AG20443 (cell line): Measurements from ENCODE around the gene PFKP.

Experiments
- DNase-seq: peaks from one replicate; pipeline ENCODE4 v3.0.0; 2012; ENCODE audit warnings: low spot score, mixed read lengths

The PFKP gene

DNA sequence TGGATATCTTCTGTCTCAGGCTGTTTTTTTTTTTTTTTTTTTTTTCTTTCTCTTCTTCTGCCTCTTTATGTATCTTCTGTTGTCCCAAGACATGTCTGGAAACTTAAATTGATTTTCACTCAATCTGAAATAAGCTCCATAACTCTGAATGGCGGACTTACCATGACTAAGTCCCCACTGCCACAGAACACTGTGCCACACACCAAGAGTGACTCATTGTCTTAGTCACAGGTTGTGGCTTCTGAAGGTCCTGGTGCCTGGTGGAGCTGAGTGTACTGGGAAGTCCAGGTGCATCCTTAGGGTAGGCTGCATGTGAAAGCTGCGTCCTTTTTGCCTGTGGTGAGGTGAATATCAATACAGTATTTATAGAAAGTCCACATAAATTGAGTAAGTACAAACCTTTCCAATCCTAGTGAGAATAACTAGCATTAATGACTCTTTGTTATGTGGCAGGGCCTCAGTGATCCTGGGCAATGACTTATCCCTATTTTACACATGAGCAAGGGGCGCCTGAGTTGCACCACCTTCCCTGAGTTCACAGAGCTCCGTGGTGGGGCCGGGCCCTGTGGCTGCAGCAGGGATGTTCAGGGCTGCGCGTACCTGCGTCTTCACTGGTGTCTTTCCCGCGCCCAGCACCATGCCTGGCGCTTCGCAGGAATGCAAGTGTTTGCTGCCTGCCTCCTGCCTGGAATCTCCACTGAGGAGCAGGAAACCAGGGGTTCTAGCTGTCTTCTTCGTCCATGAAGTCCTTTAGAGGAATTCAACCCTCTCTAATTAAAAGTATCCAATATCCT, 4.3 kb downstream of the PFKP start:
- peak; percentile 64 for DNase-seq

- DNase-seq = no peak
Measured at GRCh38 chr10:3072641-3073360, 5.5 kb downstream of the PFKP start.

- no peak for DNase-seq
Measured at GRCh38 chr10:3074145-3074665, 6.9 kb downstream of the PFKP start.

DNA sequence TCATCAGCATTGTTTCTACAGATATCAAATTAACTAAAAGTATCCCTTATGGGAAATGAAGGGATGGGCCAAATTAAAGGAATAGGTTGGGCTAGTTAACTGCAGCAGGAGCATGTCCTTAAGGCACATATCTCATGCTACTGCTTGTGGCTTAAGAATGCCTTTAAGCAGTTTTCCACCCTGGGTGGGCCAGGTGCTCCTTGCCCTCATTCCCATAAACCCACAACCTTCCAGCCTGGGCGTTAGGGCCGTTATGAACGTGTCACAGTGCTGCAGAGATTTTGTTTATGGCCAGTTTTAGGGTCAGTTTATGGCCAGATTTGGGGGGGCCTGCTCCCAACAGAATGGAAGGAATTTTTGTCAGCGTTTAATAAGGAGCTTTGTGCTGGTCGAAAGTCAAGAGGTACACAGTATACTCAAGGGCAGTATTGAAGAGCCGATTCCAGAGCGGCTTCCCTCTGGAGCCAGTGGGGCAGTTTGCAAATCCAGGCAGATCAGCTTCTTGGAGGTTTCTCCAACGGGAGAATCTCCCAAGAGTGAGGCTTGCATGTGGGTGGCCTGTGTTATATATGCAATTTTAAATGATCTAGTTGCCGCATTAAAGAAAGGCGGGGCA, 7.7 kb downstream of the PFKP start:
- no peak for DNase-seq

DNA sequence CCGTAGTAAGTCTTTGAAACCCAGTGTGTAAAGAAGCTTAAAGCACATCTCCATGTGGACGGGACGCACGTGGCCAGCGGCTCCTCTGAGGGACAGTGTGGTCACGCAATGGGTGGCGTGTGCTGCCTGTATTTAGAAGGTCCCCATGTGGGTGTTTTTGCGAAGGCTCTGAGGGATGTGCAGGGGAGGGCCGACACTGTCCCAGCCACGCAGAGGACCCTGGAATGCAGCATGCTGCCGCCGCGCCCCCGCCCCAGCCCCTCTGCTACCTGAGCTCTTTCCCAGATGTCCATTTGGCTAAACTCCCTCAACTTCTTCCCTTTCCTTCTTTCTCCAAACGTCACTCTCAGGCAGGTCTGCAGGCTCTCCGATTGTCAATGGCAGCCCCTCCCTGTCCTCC, 8.8 kb downstream of the PFKP start:
- no peak for DNase-seq

- no peak for DNase-seq
Measured at GRCh38 chr10:3077509-3077908, 10.2 kb downstream of the PFKP start.

DNA sequence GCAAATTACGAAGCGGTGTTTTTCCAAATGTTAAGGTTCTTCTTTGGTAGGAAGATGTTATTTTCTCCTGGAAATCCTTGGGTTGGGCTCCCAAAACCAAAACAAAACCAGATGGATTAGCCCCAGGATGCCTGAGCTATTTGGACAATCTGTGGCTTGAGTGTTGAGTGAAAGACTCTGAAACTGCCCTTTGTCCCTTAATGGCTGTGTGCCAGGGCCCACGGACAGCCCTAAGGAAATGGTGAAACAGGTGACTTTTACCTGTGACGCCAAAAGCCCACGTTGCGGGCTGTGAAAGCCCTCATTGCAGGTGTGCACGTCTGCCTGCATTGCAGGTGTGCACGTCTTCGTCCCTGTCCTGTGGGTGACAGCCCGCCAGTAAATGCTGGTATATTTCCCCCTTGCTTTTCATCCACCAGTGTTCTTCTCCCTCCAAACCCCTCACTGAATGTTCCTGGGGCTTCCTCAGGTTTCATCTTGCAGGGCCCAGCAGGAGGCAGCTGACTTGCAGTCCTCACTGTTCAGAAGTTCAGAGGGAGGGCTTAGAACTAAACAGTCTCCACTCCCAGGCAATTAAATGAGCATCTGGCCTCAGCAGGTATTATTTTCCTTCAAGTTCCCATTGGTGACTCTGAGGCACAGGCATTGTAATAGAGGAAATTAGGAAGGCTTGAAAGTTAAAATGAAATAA, 10.7 kb downstream of the PFKP start:
- DNase-seq = no peak

DNA sequence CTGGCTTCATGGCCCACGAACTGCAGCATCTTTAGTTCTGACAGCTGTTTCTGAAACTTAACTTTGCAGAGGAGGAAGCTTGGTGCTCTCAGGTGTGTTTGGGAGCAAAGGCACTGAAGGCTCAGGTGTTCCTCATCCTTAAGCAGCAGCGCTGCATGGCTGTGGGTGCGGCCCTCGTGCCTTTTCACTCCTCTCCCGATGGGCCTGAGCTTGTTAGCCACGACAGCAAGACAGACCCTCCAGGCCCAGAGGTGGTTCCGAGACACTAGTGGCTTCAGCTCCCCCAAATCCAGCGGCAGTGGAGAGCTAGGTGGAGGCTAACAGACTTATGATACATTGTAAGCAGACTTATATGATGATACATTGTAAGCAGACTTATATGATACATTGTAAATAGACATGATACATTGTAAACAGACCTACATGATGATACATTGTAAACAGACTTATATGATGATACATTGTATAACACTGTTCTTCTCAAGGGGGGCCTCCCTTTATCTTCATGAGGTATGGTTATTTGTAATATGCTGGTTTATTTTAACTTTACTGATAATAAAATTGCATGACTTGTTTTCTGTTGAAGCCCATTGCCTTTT, 14.1 kb downstream of the PFKP start:
- no peak for DNase-seq

DNA sequence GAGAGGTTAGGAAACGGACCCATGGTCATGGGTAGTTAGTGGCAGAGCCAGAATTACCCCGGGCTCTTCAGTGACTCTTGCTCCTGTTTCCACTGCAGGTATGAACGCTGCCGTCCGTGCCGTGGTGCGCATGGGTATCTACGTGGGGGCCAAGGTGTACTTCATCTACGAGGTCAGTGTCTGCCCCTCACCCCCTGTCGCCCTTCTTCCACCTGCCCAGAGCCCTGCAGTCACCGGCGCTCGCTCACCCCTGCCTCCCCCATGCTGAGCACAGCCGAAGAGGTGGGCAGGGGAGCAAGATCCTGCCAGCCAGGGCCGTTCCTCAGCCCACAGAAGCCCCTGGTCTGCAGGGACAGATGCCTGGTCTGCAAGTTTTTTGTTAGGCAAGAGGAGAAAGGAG, 14.9 kb downstream of the PFKP start:
- DNase-seq = no peak

GRCh38 chr10:3085785-3086567, 18.6 kb downstream of the PFKP start:
- DNase-seq = no peak

- DNase-seq = no peak
Measured at GRCh38 chr10:3090388-3090787, 23.0 kb downstream of the PFKP start.

DNA sequence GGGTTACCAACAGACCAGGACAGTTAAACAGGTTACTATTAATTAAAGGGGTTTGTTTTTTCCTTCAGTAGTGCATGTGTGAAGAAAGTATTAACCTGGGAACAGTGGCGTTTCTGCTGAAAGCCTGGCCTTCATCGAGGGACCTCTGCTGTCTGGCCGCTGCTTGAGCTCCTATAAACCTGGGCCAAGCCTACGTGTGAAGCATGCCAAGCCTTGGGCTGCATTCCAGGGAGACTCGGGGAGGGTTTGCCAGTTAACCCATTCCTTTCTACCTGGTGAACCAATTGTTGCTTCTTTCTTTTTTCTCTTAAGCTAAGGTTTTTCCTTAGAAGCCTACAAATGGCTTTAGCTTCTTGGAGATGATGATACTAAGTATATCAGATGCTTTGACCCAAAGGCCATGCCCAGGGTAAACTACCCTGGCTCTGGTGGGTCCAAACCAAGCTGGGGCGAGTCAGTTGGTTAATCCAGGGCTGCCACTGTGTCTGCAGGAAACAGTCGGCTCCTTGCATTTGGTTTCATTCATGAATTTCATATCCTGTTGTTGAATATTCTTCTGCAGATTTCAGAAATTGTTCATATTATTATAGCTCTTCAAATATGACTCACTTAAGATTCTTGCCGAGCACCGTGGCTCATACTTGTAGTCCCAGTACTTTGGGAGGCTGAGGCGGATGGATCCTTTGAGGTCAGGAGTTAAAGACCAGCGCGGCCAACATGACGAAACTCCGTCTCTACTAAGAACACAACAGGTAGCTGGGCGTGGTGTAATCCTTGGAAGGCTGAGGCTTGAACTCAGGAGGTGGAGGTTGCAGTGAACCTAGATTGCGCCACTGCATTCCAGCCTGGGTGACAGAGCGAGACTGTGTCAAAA, 23.8 kb downstream of the PFKP start:
- peak; percentile 56 for DNase-seq

DNA sequence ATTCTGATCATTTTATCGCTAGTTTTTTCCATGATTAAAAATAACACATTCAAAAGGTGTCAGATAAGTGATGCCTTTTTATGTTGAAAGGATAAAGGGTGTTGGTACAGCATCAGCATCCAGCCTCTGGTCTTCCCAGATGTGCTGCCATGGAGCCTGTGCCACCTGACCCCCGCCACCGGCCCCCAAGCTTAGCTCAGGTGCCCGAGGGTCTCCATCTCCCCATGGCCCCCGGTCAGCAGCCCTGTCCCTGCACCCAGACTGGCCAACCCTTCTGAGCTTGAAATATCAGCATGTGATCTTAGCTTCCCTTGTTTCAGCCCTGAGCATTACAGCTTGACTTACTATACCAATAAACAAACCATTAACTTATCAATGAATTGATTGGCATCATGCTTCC, 24.6 kb downstream of the PFKP start:
- DNase-seq = no peak

- no peak for DNase-seq
Measured at GRCh38 chr10:3093996-3094395, 26.6 kb downstream of the PFKP start.

DNA sequence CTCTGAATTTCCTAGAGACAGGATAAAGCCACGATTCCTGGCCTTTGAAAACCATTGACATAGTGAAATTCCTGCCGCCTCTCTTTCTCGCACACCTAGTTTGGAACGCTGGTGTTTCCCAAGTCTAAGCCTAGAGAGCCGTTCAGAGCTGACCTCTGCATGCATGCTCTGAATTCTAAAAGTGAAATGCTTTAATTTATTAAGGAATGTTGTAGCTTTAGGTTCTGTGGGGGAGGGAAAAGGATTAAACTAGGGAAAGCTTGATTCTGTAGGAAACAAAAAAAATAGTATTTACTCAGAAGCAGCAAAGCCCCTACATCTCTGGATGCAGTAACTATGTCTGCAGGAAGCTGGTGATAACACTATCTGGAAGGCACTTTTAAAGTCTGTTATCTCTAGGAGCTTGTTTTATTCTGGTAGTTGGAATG, 27.3 kb downstream of the PFKP start:
- DNase-seq = no peak

DNA sequence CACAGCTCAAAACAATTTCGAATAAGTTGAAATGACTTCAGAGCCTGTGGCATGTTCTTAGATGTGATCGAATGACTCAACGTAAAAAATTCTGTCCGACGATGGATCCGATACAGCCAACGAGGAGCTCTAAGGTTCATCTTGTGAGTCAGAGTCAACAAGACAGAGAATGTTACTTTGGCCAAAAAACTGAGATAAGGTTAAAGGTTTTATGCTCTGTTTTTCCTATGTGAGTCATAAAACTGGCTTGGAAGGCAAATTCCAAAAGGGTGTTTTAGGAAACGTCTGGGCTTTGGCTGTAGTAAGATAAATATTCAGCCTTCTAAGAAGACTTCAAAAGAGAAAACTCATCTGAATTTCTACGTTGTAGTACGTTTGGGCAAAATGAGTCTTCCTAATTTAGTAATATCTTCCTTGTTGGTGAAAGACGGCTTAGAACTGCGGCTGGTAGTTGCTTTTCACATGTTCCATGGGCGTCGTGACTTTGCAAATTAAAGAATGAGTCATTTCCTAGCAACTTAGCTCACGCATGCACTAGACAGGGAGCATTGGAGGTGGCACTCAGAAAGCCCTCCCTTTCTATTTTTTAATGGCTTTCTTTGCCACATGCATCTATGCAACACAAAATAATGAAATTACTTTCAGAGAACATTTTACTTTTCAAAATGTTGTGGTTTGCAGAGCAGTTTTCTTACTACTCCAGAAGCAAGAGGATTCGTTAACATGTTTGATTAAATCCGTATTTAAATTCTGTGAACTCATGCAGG, 28.2 kb downstream of the PFKP start:
- DNase-seq = peak; percentile 88

DNA sequence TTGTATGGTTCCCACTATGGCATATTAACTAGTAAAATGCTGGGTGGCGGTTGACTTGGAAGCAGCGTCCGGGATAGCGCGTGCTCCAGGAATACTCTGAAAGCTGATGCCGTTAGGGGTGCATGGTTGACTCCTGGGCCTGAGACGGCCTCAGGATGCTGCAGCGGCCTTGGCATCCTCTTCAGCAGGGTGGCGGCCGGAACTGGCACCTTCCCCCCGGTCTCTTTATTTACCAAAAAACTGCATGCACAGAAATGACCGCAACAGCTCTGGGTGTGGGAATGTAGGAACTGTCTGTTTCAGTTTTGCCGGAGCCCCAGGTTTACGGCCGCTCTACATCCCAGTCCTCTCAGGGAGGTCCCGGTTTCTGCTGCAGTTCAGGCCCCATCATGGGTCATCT, 28.8 kb downstream of the PFKP start:
- peak; percentile 24 for DNase-seq

DNA sequence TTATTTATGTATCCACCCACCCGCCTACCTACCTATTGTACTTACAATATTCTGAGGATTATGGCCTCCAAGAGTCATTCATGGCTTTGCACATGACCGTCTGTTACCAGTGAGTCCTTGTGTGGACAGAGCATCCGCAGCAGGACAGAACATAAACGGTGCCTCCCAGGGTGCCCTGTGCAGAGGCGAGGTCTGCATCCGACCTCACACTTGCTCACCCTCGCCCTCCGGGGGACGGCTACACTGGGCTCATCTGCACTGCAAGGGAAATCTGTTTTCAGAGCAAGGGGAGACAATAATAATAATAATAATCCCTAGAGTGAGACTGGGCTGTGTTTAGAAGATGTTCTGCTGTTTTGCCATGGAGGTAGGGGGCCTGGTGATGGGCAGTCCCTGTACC, 29.8 kb downstream of the PFKP start:
- no peak for DNase-seq

- DNase-seq = no peak
Measured at GRCh38 chr10:3098689-3099088, 31.3 kb downstream of the PFKP start.
